HepG2 (cell line): Measurements from ENCODE around the gene SIGLEC6. TPM values are rescaled to one million over a fixed set of nuclear protein-coding genes. Genes with fewer than 3 reads are reported as not detected.
A peak's percentile ranks its signal among the peaks of the same experiment; 100 is the strongest.

Source experiments
- ATM ChIP-seq: fragments of 450-650 bp; IDR thresholded peaks from 2 replicates; pipeline ENCODE4 v1.7.1; 2017; ENCODE audit warnings: mild to moderate bottlenecking, borderline replicate concordance
- BRCA1 ChIP-seq: sonication (generic); formaldehyde crosslinking; IDR thresholded peaks from 2 replicates; pipeline ENCODE4 v1.4.0; 2020; ENCODE audit warnings: missing genetic modification reagents
- HCFC1 ChIP-seq: fragments of 150-350 bp; IDR thresholded peaks from 2 replicates; pipeline ENCODE4 v1.6.1; 2014; ENCODE audit warnings: low read depth, low read length
- JARID2 ChIP-seq: sonication (generic); formaldehyde crosslinking; IDR thresholded peaks from 2 replicates; pipeline ENCODE4 v1.8.1; 2023; ENCODE audit warnings: missing genetic modification reagents, inconsistent platforms; ENCODE audit not compliant: insufficient replicate concordance
- KDM3A ChIP-seq: IDR thresholded peaks from 2 replicates; pipeline ENCODE4 v1.6.1; 2018; ENCODE audit warnings: low read depth, missing compliant biosample characterization
- NCOA2 ChIP-seq: sonication (generic); formaldehyde crosslinking; IDR thresholded peaks from 2 replicates; pipeline ENCODE4 v1.8.0; 2022; ENCODE audit warnings: inconsistent platforms
- NR2C2 ChIP-seq: sonication (generic); formaldehyde crosslinking; IDR thresholded peaks from 2 replicates; pipeline ENCODE4 v1.4.0; 2020; ENCODE audit warnings: missing genetic modification reagents, mild to moderate bottlenecking, moderate library complexity, borderline replicate concordance
- RBM22 ChIP-seq: fragments of 200-400 bp; formaldehyde crosslinking; optimal IDR thresholded peaks from 2 replicates; pipeline ENCODE3; 2017; ENCODE audit warnings: mild to moderate bottlenecking, low read length, moderate library complexity
- ZNF256 ChIP-seq: sonication (generic); formaldehyde crosslinking; conservative IDR thresholded peaks from 2 replicates; pipeline ENCODE4 v1.4.0; 2020; ENCODE audit warnings: missing genetic modification reagents
- ZNF317 ChIP-seq: sonication (generic); formaldehyde crosslinking; IDR thresholded peaks from 2 replicates; pipeline ENCODE4 v1.5.0; 2020; ENCODE audit warnings: mild to moderate bottlenecking, missing genetic modification reagents
- ZNF563 ChIP-seq: sonication (generic); formaldehyde crosslinking; IDR thresholded peaks from 2 replicates; pipeline ENCODE4 v1.8.0; 2022; ENCODE audit warnings: mild to moderate bottlenecking, moderate library complexity, missing genetic modification reagents
- ZNF572 ChIP-seq: sonication (generic); formaldehyde crosslinking; IDR thresholded peaks from 2 replicates; pipeline ENCODE4 v1.5.1; 2020; ENCODE audit warnings: mild to moderate bottlenecking, missing genetic modification reagents
- ZNF629 ChIP-seq: sonication (generic); formaldehyde crosslinking; conservative IDR thresholded peaks from 2 replicates; pipeline ENCODE4 v1.5.0; 2020; ENCODE audit warnings: missing genetic modification reagents
- ZNF713 ChIP-seq: sonication (generic); formaldehyde crosslinking; IDR thresholded peaks from 2 replicates; pipeline ENCODE4 v1.4.0; 2020; ENCODE audit warnings: mild to moderate bottlenecking, missing genetic modification reagents
- polyA plus RNA-seq, 8 experiments: library from polyadenylated mRNA; depleted of rRNA in 3 of 8; stranded (reverse) in 7 of 8; unstranded in 1 of 8; fragments of >200 nt; fragmentation: Illumina TruSeq in 4 of 8; extraction: Trizol in 4 of 8; gene quantifications; 2 replicates each; pipeline versions ENCODE4 v1.2.1 to v1.2.3, GENCODE V29; 2011 to 2016; ENCODE audit warnings: low read depth in 4 of 8, missing spikeins in 1 of 8, mixed read lengths in 1 of 8; ENCODE audit not compliant: insufficient read depth in 1 of 8
- total RNA-seq, 5 experiments: library from RNA; depleted of rRNA; stranded (reverse); fragments of >200 nt; fragmentation: Illumina TruSeq; extraction: Trizol; gene quantifications; 2 replicates each; pipeline ENCODE4 v1.2.3, GENCODE V29; 2016; ENCODE audit warnings: low read depth in 1 of 5
- TF ChIP-seq, protein P1 (sequence below): sonication (generic); formaldehyde crosslinking; IDR thresholded peaks from 2 replicates; pipeline ENCODE4 v1.4.0; 2020; ENCODE audit warnings: missing genetic modification reagents, mild to moderate bottlenecking, borderline replicate concordance
- TF ChIP-seq, protein P2 (sequence below): sonication (generic); formaldehyde crosslinking; IDR thresholded peaks from 2 replicates; pipeline ENCODE4 v1.4.0; 2020; ENCODE audit warnings: missing genetic modification reagents
- TF ChIP-seq, protein P3 (sequence below): sonication (generic); formaldehyde crosslinking; conservative IDR thresholded peaks from 2 replicates; pipeline ENCODE4 v1.8.0; 2022; ENCODE audit warnings: mild to moderate bottlenecking, moderate library complexity, missing genetic modification reagents
- TF ChIP-seq, protein P4 (sequence below): sonication (generic); formaldehyde crosslinking; IDR thresholded peaks from 2 replicates; pipeline ENCODE4 v1.5.1; 2020; ENCODE audit warnings: mild to moderate bottlenecking, missing genetic modification reagents, moderate library complexity

The SIGLEC6 gene
- total and polyA plus RNA-seq, 2 of the 13 experiments (the other 11 are each of a cell fraction or from before 2014, with no cell fraction given), result not detected

DNA sequence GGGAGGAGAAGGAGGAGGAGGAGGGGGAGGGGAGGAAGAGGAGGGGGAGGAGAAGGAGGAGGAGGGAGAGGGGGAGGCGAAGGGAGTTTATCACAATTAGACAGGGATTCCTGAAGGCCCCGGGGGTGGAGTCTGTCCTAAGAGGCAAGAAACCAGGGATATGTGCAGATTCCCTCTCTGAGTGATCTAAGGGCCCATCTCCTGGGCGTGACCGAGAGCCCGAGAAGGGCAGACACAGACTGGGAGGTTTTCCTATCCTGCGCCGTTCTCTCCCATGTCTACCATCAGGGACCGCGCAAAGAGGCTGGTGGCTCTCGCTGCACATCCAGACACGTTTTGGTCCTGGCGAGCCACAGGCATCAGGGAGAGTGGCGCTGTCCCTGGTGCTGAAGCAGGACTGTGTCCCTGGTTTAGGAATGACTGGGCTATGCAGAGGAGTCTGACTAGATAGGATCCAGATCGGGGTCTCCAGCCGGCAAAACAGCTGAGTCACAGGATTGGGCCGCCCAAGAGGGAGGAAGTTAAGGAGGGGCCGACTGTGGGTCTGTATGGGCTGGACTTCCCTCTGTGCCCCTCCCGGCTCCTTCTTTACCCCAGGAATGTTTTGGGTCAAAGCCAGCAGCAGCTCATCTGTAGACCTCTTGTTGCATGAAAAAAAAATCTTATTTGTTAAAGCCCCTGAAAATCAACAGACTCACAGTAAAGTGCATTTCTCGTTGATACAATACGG lies 21.7 kb upstream of the SIGLEC6 start (continued):
- TF ChIP-seq, protein P1, sequence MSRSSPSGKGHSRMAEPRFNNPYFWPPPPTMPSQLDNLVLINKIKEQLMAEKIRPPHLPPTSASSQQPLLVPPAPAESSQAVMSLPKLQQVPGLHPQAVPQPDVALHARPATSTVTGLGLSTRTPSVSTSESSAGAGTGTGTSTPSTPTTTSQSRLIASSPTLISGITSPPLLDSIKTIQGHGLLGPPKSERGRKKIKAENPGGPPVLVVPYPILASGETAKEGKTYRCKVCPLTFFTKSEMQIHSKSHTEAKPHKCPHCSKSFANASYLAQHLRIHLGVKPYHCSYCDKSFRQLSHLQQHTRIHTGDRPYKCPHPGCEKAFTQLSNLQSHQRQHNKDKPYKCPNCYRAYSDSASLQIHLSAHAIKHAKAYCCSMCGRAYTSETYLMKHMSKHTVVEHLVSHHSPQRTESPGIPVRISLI (CRISPR knock-in tag), result no peak
- TF ChIP-seq, protein P2, sequence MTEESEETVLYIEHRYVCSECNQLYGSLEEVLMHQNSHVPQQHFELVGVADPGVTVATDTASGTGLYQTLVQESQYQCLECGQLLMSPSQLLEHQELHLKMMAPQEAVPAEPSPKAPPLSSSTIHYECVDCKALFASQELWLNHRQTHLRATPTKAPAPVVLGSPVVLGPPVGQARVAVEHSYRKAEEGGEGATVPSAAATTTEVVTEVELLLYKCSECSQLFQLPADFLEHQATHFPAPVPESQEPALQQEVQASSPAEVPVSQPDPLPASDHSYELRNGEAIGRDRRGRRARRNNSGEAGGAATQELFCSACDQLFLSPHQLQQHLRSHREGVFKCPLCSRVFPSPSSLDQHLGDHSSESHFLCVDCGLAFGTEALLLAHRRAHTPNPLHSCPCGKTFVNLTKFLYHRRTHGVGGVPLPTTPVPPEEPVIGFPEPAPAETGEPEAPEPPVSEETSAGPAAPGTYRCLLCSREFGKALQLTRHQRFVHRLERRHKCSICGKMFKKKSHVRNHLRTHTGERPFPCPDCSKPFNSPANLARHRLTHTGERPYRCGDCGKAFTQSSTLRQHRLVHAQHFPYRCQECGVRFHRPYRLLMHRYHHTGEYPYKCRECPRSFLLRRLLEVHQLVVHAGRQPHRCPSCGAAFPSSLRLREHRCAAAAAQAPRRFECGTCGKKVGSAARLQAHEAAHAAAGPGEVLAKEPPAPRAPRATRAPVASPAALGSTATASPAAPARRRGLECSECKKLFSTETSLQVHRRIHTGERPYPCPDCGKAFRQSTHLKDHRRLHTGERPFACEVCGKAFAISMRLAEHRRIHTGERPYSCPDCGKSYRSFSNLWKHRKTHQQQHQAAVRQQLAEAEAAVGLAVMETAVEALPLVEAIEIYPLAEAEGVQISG, result peak; percentile 59
- TF ChIP-seq NCOA2 (peak; percentile 59), ZNF713 (no peak), HCFC1 (no peak; the same call in 1 of the 2 replicates), NR2C2 (no peak), ZNF317 (CRISPR knock-in tag) (no peak), ATM (no peak), KDM3A (CRISPR knock-in tag) (peak; percentile 74; the same call in 1 of the 2 replicates), ZNF629 (CRISPR knock-in tag) (no peak; the same call in 1 of the 2 replicates), ZNF563 (CRISPR knock-in tag) (peak; percentile 73; the same call in 1 of the 2 replicates), RBM22 (no peak), BRCA1 (CRISPR knock-in tag) (peak; percentile 91; the same call in 1 of the 2 replicates), JARID2 (no peak), ZNF572 (CRISPR knock-in tag) (no peak), ZNF256 (CRISPR knock-in tag) (peak; percentile 93)
- TF ChIP-seq, protein P3, sequence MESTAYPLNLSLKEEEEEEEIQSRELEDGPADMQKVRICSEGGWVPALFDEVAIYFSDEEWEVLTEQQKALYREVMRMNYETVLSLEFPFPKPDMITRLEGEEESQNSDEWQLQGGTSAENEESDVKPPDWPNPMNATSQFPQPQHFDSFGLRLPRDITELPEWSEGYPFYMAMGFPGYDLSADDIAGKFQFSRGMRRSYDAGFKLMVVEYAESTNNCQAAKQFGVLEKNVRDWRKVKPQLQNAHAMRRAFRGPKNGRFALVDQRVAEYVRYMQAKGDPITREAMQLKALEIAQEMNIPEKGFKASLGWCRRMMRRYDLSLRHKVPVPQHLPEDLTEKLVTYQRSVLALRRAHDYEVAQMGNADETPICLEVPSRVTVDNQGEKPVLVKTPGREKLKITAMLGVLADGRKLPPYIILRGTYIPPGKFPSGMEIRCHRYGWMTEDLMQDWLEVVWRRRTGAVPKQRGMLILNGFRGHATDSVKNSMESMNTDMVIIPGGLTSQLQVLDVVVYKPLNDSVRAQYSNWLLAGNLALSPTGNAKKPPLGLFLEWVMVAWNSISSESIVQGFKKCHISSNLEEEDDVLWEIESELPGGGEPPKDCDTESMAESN (CRISPR knock-in tag), result peak; percentile 64
- TF ChIP-seq, protein P4, sequence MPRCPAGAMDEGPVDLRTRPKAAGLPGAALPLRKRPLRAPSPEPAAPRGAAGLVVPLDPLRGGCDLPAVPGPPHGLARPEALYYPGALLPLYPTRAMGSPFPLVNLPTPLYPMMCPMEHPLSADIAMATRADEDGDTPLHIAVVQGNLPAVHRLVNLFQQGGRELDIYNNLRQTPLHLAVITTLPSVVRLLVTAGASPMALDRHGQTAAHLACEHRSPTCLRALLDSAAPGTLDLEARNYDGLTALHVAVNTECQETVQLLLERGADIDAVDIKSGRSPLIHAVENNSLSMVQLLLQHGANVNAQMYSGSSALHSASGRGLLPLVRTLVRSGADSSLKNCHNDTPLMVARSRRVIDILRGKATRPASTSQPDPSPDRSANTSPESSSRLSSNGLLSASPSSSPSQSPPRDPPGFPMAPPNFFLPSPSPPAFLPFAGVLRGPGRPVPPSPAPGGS, result no peak
